ENCODE measurements around the gene CDT1.

Gene CDT1

DNA sequence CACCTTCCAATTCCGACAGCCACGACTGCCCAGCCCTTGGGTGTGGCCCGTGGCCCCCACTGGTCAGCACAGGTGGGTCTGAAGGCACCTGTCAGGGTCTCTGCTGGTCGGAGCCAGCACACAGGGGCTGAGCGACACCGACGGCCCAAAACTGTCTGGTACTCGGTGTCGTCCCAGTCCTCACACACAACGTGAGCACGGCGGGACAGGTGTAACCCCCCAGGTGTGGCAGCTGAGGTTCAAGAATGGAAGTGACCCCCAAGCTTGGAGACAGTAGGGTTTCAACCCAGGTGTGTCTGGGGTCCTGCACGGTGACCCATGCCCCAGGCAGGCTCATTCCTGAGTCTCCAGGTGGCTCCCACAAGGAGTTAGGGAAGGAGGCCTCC lies 52.1 kb downstream of the CDT1 start:
- Histone ChIP-seq H2BK12ac (ENCODE audit: low read length) (no peak overlapping the region), H2BK120ac (ENCODE audit: insufficient read depth, low read length, poor library complexity) (no peak overlapping the region), H2BK5ac (ENCODE audit: low read depth, low read length, poor library complexity) (no peak overlapping the region), H2AFZ (ENCODE audit: insufficient read depth, low read length, poor library complexity) (no peak overlapping the region), H3K4me1 (ENCODE audit: control insufficient read depth in 1 of 2, insufficient read depth in 2 of 2, low read length in 2 of 2) (peaks cover 8% of the 10 kb centered on the region in 2 experiments), H3K27ac (ENCODE audit: low read depth, low read length) (no peak overlapping the region), H3K9me3 (ENCODE audit: insufficient read depth, low read depth, low read length) (no peaks in the 10 kb centered on the region), H4K12ac (ENCODE audit: low read depth, low read length) (no peak overlapping the region), H3K9ac (ENCODE audit: low read length) (no peak overlapping the region), H3K14ac (ENCODE audit: low read length) (no peak overlapping the region), H3K18ac (ENCODE audit: low read length) (peak overlapping the region; percentile 90), H4K8ac (ENCODE audit: low read depth, low read length) (no peak overlapping the region), H4K91ac (ENCODE audit: low read depth, low read length) (no peak overlapping the region), H3K27me3 (ENCODE audit: insufficient read depth, low read length) (no peaks in the 10 kb centered on the region), H3K23ac (ENCODE audit: low read length) (no peak overlapping the region), H3K36me3 (ENCODE audit: control insufficient read depth in 1 of 2, insufficient read depth in 2 of 2, low read length in 2 of 2) (peaks cover 27 to 31% of the 10 kb centered on the region in 2 experiments), H2AK5ac (ENCODE audit: low read length) (peak overlapping the region; percentile 13), H3K4me2 (ENCODE audit: low read length) (peak overlapping the region; percentile 68), H3K4me3 (ENCODE audit: low read depth, low read length) (peak overlapping the region; percentile 49), H3K79me2 (ENCODE audit: control insufficient read depth, insufficient read depth, low read length, poor library complexity) (peaks cover 8% of the 10 kb centered on the region), H3K79me1 (ENCODE audit: low read length) (peaks cover 8% of the 10 kb centered on the region), H3K4ac (ENCODE audit: low read depth, low read length) (peak overlapping the region; percentile 33)
- DNase-seq = no peak
- no CpG with 5 or more reads among the region's 13 CpGs for WGBS (ENCODE audit: extremely low coverage, insufficient coverage, insufficient read length)

DNA sequence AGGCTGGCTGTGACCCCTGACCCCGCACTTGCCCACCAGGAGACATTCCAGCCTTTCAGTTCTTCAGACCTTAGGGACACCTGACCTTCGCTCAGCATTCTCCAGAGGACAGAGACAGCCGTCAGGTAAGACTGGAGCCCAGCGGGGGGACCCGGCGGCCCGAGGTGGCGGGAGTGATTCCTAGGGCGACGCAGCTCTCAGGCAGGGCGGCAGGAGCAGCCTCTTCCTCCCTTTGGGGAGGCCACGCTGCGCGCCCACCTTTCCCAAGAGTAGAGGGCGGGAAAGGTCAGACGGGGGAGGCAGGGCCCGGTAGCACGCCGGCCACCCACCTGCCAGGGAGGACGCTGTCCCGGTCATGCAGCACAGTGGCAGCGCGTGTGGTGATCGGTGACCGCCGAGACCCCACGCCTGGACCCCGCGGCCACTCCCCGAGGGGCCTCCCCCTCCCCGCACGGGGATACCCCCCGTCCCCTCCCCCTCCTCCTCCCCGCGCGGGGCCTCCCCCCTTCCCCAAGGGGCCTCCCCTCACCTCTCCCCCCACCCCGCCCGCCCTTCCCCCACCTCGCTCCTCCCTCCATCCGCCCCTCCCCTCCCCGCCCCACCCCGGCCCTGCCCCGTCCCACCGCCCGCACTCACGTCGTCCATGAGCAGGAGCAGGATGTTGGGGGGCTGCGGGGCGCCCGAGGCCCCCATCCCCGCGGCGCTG lies 52.7 kb downstream of the CDT1 start:
- DNase-seq = no peak
- peaks cover 8% of the 10 kb centered on the region for H3K79me1 ChIP-seq (ENCODE audit: low read length)
- WGBS (ENCODE audit: extremely low coverage, insufficient coverage, insufficient read length) = no CpG with 5 or more reads among the region's 53 CpGs
- no peak overlapping the region for H3K23ac ChIP-seq (ENCODE audit: low read length)
- peak overlapping the region; percentile 85 for H3K14ac ChIP-seq (ENCODE audit: low read length)
- no peak overlapping the region for H3K9ac ChIP-seq (ENCODE audit: low read length)
- H3K9me3 ChIP-seq (ENCODE audit: insufficient read depth, low read depth, low read length) = no peaks in the 10 kb centered on the region
- peak overlapping the region; percentile 74 for H4K8ac ChIP-seq (ENCODE audit: low read depth, low read length)
- H3K4me2 ChIP-seq (ENCODE audit: low read length) = peak overlapping the region; percentile 68
- H2BK12ac ChIP-seq (ENCODE audit: low read length) = no peak overlapping the region
- H3K4me1 ChIP-seq (ENCODE audit: control insufficient read depth in 1 of 2, insufficient read depth in 2 of 2, low read length in 2 of 2) = peaks cover 8% of the 10 kb centered on the region in 2 experiments
- H3K36me3 ChIP-seq (ENCODE audit: control insufficient read depth in 1 of 2, insufficient read depth in 2 of 2, low read length in 2 of 2) = peaks cover 29 to 36% of the 10 kb centered on the region in 2 experiments
- no peak overlapping the region for H3K27ac ChIP-seq (ENCODE audit: low read depth, low read length)
- H3K27me3 ChIP-seq (ENCODE audit: insufficient read depth, low read length) = no peaks in the 10 kb centered on the region
- H3K18ac ChIP-seq (ENCODE audit: low read length) = peak overlapping the region; percentile 90
- H2BK120ac ChIP-seq (ENCODE audit: insufficient read depth, low read length, poor library complexity) = peak overlapping the region; percentile 16
- H4K12ac ChIP-seq (ENCODE audit: low read depth, low read length) = no peak overlapping the region
- peak overlapping the region; percentile 29 for H3K4ac ChIP-seq (ENCODE audit: low read depth, low read length)
- peak overlapping the region; percentile 85 for H3K4me3 ChIP-seq (ENCODE audit: low read depth, low read length)
- H2AFZ ChIP-seq (ENCODE audit: insufficient read depth, low read length, poor library complexity) = peak overlapping the region; percentile 53
- H4K91ac ChIP-seq (ENCODE audit: low read depth, low read length) = peak overlapping the region; percentile 70
- H3K79me2 ChIP-seq (ENCODE audit: control insufficient read depth, insufficient read depth, low read length, poor library complexity) = peaks cover 8% of the 10 kb centered on the region
- peak overlapping the region; percentile 38 for H2AK5ac ChIP-seq (ENCODE audit: low read length)
- peak overlapping the region; percentile 37 for H2BK5ac ChIP-seq (ENCODE audit: low read depth, low read length, poor library complexity)

DNA sequence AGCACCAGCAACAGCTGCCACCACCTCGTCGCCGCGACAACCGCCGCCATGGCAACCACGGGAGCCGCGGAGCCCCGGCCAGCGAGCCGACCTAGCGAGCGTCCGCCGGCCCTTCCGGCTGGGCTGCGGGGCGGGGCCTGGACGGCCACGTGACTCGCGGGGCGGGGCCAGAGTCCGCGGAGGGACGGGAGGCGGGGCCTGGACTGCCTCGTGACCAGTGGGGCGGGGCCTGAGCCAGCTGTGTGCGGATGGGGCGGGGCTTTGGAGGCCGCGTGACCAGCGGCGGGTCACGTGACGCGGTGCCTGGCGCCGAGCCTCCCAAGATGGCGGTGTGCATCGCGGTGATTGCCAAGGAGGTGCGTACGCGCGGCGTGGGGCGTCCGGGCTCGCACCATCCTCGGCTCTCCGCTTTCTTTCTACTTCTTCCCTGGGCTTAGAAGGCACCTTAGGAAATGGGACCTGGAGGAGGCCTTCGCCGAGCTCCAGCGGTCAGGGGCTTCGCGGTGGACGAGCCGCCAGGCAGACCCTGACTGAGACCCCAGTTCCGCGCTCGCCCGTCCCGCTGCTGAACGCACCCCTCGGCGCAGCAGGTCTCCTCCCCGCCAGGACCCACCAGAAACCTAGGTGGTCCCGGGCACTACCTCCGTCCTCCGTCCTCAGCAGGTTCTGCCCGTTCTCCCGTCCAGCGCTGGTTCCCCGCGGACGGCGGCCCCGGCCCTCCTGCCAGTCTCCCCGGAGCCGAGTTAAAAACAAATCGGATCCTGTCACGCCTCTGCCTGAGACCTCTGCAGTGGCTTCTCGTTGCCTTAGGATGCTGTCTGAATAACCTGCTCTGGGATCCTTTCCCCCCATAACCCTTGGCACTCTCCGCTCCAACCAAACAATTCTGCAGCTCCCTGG lies 53.5 kb downstream of the CDT1 start, which contains the start of the genes GALNS and TRAPPC2L:
TSS of gene GALNS (minus strand) at position 120 of the 900 bp plus-strand sequence. CDS start at position 50, 70 bp downstream.
TSS of gene TRAPPC2L (plus strand) at position 300 of the 900 bp plus-strand sequence. CDS start at position 324, 24 bp downstream.
- Histone ChIP-seq H2BK12ac (ENCODE audit: low read length) (no peak within 1 kb of the TSS), H3K18ac (ENCODE audit: low read length) (peak within 1 kb of the TSS; percentile 90)

DNA sequence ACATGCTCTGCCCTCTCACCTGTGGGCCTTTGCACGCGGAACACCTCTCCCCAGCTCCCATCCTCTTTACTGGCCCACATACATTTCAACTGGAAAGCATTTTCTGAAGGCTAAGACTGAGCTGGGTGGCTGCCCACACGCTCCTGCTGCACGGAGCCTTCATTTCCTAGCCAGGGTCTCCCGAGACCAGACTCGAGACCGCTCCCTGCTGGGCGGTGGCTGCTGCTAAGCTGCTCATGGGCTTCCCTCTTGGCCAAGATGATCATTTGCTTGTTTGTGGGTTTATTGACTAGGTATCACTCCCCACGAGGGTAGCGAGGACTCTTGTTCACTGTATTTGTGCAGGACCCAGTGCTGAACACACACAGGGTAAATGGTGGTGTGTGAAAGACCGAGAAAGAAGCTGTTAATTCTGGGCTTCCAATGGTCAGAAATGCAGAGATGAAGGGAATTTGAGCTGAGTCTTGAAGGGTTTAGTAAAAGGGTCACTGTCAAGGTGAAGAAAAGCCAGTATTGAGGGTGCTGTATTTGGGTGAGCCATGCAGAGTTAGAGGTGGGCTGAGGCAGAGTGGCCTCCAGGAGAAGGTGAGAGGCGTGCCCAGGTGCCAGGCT lies 54.2 kb downstream of the CDT1 start:
- Histone ChIP-seq H2BK12ac (ENCODE audit: low read length) (no peak overlapping the region), H3K27ac (ENCODE audit: low read depth, low read length) (no peak overlapping the region), H3K4ac (ENCODE audit: low read depth, low read length) (no peak overlapping the region), H3K14ac (ENCODE audit: low read length) (no peak overlapping the region), H3K9me3 (ENCODE audit: insufficient read depth, low read depth, low read length) (peaks cover under 1% of the 10 kb centered on the region), H4K8ac (ENCODE audit: low read depth, low read length) (peak overlapping the region; percentile 12), H3K23ac (ENCODE audit: low read length) (no peak overlapping the region), H2BK120ac (ENCODE audit: insufficient read depth, low read length, poor library complexity) (no peak overlapping the region), H3K27me3 (ENCODE audit: insufficient read depth, low read length) (no peaks in the 10 kb centered on the region), H3K4me1 (ENCODE audit: control insufficient read depth in 1 of 2, insufficient read depth in 2 of 2, low read length in 2 of 2) (peaks cover 8% of the 10 kb centered on the region in 2 experiments), H3K36me3 (ENCODE audit: control insufficient read depth in 1 of 2, insufficient read depth in 2 of 2, low read length in 2 of 2) (peaks cover 34 to 40% of the 10 kb centered on the region in 2 experiments), H4K12ac (ENCODE audit: low read depth, low read length) (no peak overlapping the region), H3K79me1 (ENCODE audit: low read length) (peaks cover 8% of the 10 kb centered on the region), H3K4me3 (ENCODE audit: low read depth, low read length) (peak overlapping the region; percentile 94), H3K9ac (ENCODE audit: low read length) (peak overlapping the region; percentile 85), H2AK5ac (ENCODE audit: low read length) (no peak overlapping the region), H3K4me2 (ENCODE audit: low read length) (peak overlapping the region; percentile 77), H3K79me2 (ENCODE audit: control insufficient read depth, insufficient read depth, low read length, poor library complexity) (peaks cover 8% of the 10 kb centered on the region), H4K91ac (ENCODE audit: low read depth, low read length) (peak overlapping the region; percentile 74), H2BK5ac (ENCODE audit: low read depth, low read length, poor library complexity) (no peak overlapping the region), H3K18ac (ENCODE audit: low read length) (no peak overlapping the region), H2AFZ (ENCODE audit: insufficient read depth, low read length, poor library complexity) (peak overlapping the region; percentile 75)
- no CpG with 5 or more reads among the region's 12 CpGs for WGBS (ENCODE audit: extremely low coverage, insufficient coverage, insufficient read length)
- DNase-seq = peak; percentile 61 to 80

More for the DNA sequence above, 53.5 kb downstream of the CDT1 start, which contains the start of the genes GALNS and TRAPPC2L:
- Histone ChIP-seq H3K4me2 (ENCODE audit: low read length) (peak within 1 kb of the TSS; percentile 77), H3K36me3 (ENCODE audit: control insufficient read depth in 1 of 2, insufficient read depth in 2 of 2, low read length in 2 of 2) (peaks cover 31 to 34% of the 10 kb centered on the region in 2 experiments), H3K23ac (ENCODE audit: low read length) (no peak within 1 kb of the TSS), H2AFZ (ENCODE audit: insufficient read depth, low read length, poor library complexity) (peak within 1 kb of the TSS; percentile 75), H3K79me1 (ENCODE audit: low read length) (peaks cover 8% of the 10 kb centered on the region), H3K9me3 (ENCODE audit: insufficient read depth, low read depth, low read length) (no peaks in the 10 kb centered on the region), H3K4ac (ENCODE audit: low read depth, low read length) (peak within 1 kb of the TSS; percentile 33), H3K27ac (ENCODE audit: low read depth, low read length) (no peak within 1 kb of the TSS), H3K4me3 (ENCODE audit: low read depth, low read length) (peak within 1 kb of the TSS; percentile 94), H4K8ac (ENCODE audit: low read depth, low read length) (peak within 1 kb of the TSS; percentile 77), H2BK5ac (ENCODE audit: low read depth, low read length, poor library complexity) (peak within 1 kb of the TSS; percentile 37), H2AK5ac (ENCODE audit: low read length) (peak within 1 kb of the TSS; percentile 38), H4K12ac (ENCODE audit: low read depth, low read length) (peak within 1 kb of the TSS; percentile 64), H4K91ac (ENCODE audit: low read depth, low read length) (peak within 1 kb of the TSS; percentile 74), H3K27me3 (ENCODE audit: insufficient read depth, low read length) (no peaks in the 10 kb centered on the region), H2BK120ac (ENCODE audit: insufficient read depth, low read length, poor library complexity) (peak within 1 kb of the TSS; percentile 30), H3K4me1 (ENCODE audit: control insufficient read depth in 1 of 2, insufficient read depth in 2 of 2, low read length in 2 of 2) (peaks cover 8% of the 10 kb centered on the region in 2 experiments), H3K14ac (ENCODE audit: low read length) (peak within 1 kb of the TSS; percentile 85), H3K79me2 (ENCODE audit: control insufficient read depth, insufficient read depth, low read length, poor library complexity) (peaks cover 8% of the 10 kb centered on the region), H3K9ac (ENCODE audit: low read length) (peak within 1 kb of the TSS; percentile 85)
- whole genome bisulfite sequencing (ENCODE audit: extremely low coverage, insufficient coverage, insufficient read length) = no CpG with 5 or more reads among the region's 87 CpGs
- DNase-seq = peak; percentile 97 to 99

All from trophoblast cell (in vitro differentiated cells and primary cell).